NCI-H1105 treated with DMSO at 0.1 percent for 48 hours (cell line): ENCODE results near the gene TSSC4.
A peak's percentile ranks its signal among the peaks of the same experiment; 100 is the strongest.
"Not testable (repeated sequence)": the region's sequence is repeated elsewhere in the genome, so short reads cannot be mapped to it uniquely, and the experiment has no call there.

Experiments used
- DNase-seq: peaks from one replicate; lab custom pipeline; 2025; lab: John Stamatoyannopoulos, UW

The TSSC4 gene

GRCh38 chr11:2400069-2400761 is at the start of gene TSSC4:
TSS of gene TSSC4 (plus strand) at chr11:2400750. CDS start at chr11:2402634, 1,884 bp downstream.
- peak; percentile 100 for DNase-seq

- no peak for DNase-seq
Observed at GRCh38 chr11:2351701-2352100, 48.8 kb upstream of the TSSC4 start.

GRCh38 chr11:2352420-2352819 is 48.1 kb upstream of the TSSC4 start:
- DNase-seq, result no peak

GRCh38 chr11:2355000-2355644 is 45.4 kb upstream of the TSSC4 start:
- no peak for DNase-seq

GRCh38 chr11:2357246-2357645 is 43.3 kb upstream of the TSSC4 start:
- no peak for DNase-seq

- DNase-seq, result not testable (repeated sequence)
Observed at GRCh38 chr11:2357651-2358050, 42.9 kb upstream of the TSSC4 start.

GRCh38 chr11:2358754-2359442 is 41.7 kb upstream of the TSSC4 start:
- DNase-seq, result no peak

- no peak for DNase-seq
Observed at GRCh38 chr11:2359557-2359956, 41.0 kb upstream of the TSSC4 start.

- DNase-seq, result no peak
Observed at GRCh38 chr11:2360081-2360642, 40.4 kb upstream of the TSSC4 start.

- no peak for DNase-seq
Observed at GRCh38 chr11:2361565-2361964, 39.0 kb upstream of the TSSC4 start.

GRCh38 chr11:2362414-2362813 is 38.1 kb upstream of the TSSC4 start:
- no peak for DNase-seq

- no peak for DNase-seq
Observed at GRCh38 chr11:2363130-2363529, 37.4 kb upstream of the TSSC4 start.

GRCh38 chr11:2363577-2364370 is 36.8 kb upstream of the TSSC4 start:
- no peak for DNase-seq

- not testable (repeated sequence) for DNase-seq
Observed at GRCh38 chr11:2364386-2364785, 36.2 kb upstream of the TSSC4 start.

- no peak for DNase-seq
Observed at GRCh38 chr11:2365571-2366210, 34.9 kb upstream of the TSSC4 start.

- DNase-seq, result peak; percentile 45
Observed at GRCh38 chr11:2366276-2366675, 34.3 kb upstream of the TSSC4 start.

- no peak for DNase-seq
Observed at GRCh38 chr11:2366733-2367132, 33.8 kb upstream of the TSSC4 start.

GRCh38 chr11:2367266-2368160 is 33.0 kb upstream of the TSSC4 start:
- DNase-seq, result no peak

GRCh38 chr11:2368178-2368850 is 32.2 kb upstream of the TSSC4 start:
- no peak for DNase-seq

GRCh38 chr11:2368851-2369180 is 31.7 kb upstream of the TSSC4 start:
- DNase-seq, result no peak
